GM18951 (cell line): ENCODE results near the gene ZNF587.
A peak's percentile ranks its signal among the peaks of the same experiment; 100 is the strongest.
"Not testable (repeated sequence)": the region's sequence is repeated elsewhere in the genome, so short reads cannot be mapped to it uniquely, and the experiment has no call there.

ENCODE experiments used
- POLR2A ChIP-seq: IDR thresholded peaks from 4 replicates; pipeline ENCODE4 v1.6.1; 2011; ENCODE audit warnings: mild to moderate bottlenecking; ENCODE audit not compliant: insufficient read length, insufficient read depth; ENCODE audit errors: extremely low read depth
- in situ Hi-C: fragments of 300-500 bp; cut with MboI; formaldehyde crosslinking; loops from one replicate; pipeline ENCODE4 v1.12.0; 2022; ENCODE audit warnings: low sequenced_read_pairs, mixed read lengths, inconsistent platforms; ENCODE audit not compliant: unreplicated experiment

Gene ZNF587

GRCh38 chr19:57849666-57850473 lies at the start of gene ZNF587:
Gene ZNF587 (plus strand): TSS chr19:57849859. CDS start chr19:57850039, 180 bp downstream.
- in situ Hi-C loops: not testable (repeated sequence)
- TF ChIP-seq POLR2A: peak; percentile 49

DNA sequence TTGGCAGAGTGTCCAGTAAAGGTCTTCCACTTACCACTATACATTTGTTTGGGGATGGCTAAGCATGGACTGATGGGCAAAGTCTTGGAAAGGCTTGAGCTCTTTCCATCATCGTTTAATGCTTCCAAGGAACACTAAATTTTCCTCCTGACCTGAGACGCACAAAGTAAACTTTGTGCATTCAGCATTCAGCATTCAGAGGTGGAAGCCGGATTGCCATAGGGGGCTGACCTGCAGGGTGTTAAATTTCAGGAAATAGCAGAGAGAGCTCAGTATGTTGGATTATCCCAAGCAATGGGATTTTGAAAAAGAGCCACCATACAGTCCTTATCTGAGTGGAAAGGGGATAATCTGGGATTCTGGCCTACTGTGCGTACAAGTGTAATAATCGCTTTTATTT lies 49.0 kb upstream of the ZNF587 start:
- no peak for TF ChIP-seq POLR2A
- in situ Hi-C loops: no loop called here

DNA sequence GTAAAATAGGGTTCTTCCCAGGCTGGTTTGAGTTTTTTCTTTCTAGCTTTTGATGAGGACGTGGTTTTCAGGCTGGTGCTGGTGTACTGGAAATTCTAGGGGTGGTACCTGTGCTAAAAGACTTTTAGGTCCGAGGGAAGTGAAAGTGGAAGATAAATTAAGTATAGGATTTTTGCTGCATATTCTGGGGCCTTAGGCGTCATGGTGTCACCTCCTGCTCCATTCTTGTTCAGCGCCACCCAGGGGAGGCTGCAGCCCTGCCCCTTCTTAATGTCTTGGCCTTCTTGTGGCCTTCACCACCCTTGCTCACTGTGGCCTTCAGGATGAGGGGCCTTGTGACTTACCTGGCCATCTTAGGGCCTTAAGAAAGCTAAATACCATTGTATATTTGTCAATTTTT lies 47.4 kb upstream of the ZNF587 start:
- in situ Hi-C loops: no loop called here
- no peak for TF ChIP-seq POLR2A

DNA sequence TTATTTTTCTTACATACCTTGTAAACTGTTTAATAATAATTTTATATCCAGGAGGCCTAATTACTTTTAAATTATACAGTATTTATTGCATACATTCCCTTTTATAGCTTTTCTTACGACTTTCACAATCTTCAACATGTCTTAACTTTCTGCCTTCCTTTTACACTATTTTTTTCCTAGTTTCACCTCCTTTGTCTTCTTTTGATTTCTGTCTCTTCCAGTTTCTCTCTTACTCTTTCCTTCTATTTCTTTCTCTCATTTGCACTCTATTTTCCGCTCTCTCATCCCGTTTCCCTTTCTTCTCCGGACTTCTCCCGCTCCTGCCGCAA lies 46.4 kb upstream of the ZNF587 start:
- no peak for TF ChIP-seq POLR2A
- in situ Hi-C loops: no loop called here

- in situ Hi-C loops: no loop called here
These were observed 45.9 kb upstream of the ZNF587 start for GRCh38 chr19:57803594-57804325.

DNA sequence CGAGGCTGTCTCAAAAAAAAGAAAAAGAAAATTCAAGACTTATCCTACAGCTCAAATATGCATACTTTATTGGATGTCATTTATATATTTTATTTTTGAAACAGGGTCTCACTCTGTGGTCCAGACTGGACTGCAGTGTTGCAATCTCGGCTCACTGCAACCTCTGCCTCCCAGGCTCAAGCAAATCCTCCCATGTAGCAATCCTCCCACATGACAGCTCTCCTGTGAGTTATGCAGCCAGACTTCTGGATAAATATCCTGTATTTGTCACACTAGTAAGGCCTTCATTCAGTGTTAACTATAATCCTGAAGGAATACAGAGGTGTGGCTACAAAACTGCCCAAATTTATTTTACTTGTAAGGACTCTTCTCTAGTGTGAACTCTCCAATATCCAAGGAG lies 42.1 kb upstream of the ZNF587 start:
- in situ Hi-C loops: no loop called here
- TF ChIP-seq POLR2A: no peak

More at GRCh38 chr19:57803594-57804325, 45.9 kb upstream of the ZNF587 start:
- no peak for TF ChIP-seq POLR2A

GRCh38 chr19:57810410-57811295 lies 39.0 kb upstream of the ZNF587 start:
- in situ Hi-C loops: not testable (repeated sequence)

DNA sequence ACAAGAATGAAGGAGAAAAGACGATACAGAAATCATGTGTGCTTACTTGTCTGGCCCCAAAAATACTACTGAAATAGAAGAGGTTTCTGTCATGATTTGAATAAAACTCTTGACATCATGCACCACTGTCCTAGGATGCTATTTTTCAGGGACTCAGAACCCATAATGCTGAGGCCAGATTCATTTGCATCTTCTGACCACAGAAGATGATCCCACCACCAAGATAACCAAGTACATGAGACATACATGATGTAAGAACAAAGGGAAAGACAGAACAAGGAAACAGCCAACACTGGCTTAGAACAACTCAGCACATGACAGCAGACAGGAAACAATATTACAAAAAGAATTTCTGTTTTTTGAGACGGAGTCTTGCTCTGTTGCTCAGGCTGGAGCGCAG lies 37.4 kb upstream of the ZNF587 start:
- no peak for TF ChIP-seq POLR2A
- in situ Hi-C loops: no loop called here

DNA sequence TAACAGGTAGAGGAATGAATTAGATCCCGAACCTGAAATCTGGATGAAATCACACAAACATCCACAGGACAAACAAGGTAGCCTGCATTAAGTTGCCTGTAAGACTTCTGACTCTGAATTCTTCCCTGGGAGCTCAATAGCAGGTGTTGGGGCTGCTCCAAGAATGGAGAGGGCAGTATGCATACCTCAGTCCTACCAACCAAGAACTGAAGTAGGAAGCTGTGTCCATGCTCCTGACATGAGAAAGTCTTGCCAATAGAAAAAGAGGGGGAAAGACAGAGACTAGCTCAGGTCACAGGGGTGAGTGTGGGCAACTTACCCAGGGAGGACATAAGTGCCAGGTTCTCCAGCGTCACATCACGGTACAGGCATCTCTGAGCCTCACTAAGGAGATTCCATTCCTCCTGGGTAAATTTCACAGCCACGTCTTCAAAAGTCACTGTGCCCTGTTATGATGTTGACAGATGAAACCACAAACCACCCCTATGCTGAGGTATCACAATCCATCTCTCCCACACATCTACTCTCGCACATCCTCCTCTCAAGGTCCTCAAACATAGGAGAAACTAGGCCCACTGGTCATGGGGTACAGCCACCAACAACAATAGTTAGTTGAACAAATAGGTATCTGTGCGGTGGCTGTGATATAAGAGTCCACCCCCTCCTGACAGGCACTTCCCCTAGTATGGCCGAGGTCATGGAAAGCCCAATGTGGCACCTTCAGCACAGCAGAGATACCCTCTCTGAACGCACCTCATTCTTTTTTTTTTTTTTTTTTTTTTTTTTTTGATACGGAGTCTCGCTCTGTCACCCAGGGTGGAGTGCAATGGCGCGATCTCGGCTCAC lies 36.5 kb upstream of the ZNF587 start:
- in situ Hi-C loops: not testable (repeated sequence)

DNA sequence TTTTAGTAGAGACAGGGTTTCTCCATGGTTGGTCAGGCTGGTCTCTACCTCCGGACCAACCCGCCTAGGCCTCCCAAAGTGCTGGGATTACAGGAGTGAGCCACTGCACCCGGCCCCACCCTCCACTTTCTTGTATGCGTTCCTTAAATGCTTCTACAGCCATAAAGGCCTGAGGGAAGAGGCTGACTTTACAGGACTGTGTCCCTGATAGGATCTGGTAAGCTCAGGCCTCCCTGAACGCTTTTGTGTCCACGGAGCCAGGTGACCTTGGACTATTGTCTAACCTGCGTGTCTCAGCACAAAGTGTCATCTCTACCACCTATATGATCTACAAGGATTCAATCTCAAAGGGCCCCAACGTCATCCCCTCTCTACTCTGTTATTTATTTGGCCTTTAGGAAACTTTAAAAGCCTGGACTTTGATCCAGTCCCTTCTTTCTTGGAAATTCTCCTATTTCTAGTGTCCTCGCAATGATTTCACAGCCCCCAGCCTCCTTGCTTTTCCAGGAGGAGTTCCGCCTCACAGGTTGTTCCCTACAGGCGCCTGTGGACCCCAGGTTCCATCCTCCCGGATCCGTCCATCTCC lies 35.6 kb upstream of the ZNF587 start:
- no peak for TF ChIP-seq POLR2A
- in situ Hi-C loops: no loop called here

- in situ Hi-C loops: no loop called here
- TF ChIP-seq POLR2A: peak; percentile 83
These were observed 35.0 kb upstream of the ZNF587 start, which contains the start of gene ZNF552 for GRCh38 chr19:57814505-57815246. Gene ZNF552 (minus strand): TSS chr19:57814913. CDS start chr19:57814743, 170 bp downstream.
